MV-4-11 (cell line): ENCODE measurements around the gene MTFR1L.

Source experiments
- DNase-seq: peaks from one replicate; lab custom pipeline; 2025; lab: John Stamatoyannopoulos, UW

MTFR1L gene

GRCh38 chr1:25819491-25820246 is at the start of gene MTFR1L:
Gene MTFR1L, plus strand, starts transcription at chr1:25819954. Its CDS starts 3,151 bp downstream, at chr1:25823105.
- DNase-seq, result peak; percentile 57

- no peak for DNase-seq
These were observed 49.1 kb upstream of the MTFR1L start for GRCh38 chr1:25770541-25771220.

GRCh38 chr1:25771221-25772114 is 48.3 kb upstream of the MTFR1L start:
- peak; percentile 48 for DNase-seq

- no peak for DNase-seq
These were observed 47.6 kb upstream of the MTFR1L start for GRCh38 chr1:25772164-25772563.

GRCh38 chr1:25772692-25773245 is 47.0 kb upstream of the MTFR1L start:
- DNase-seq, result no peak

GRCh38 chr1:25773441-25774125 is 46.2 kb upstream of the MTFR1L start:
- no peak for DNase-seq

- no peak for DNase-seq
These were observed 45.4 kb upstream of the MTFR1L start for GRCh38 chr1:25774206-25774803.

- DNase-seq, result no peak
These were observed 44.6 kb upstream of the MTFR1L start for GRCh38 chr1:25774921-25775771.

GRCh38 chr1:25779388-25779787 is 40.4 kb upstream of the MTFR1L start:
- DNase-seq, result no peak

- no peak for DNase-seq
These were observed 39.9 kb upstream of the MTFR1L start for GRCh38 chr1:25779894-25780293.

GRCh38 chr1:25780318-25781129 is 39.2 kb upstream of the MTFR1L start:
- DNase-seq, result no peak

GRCh38 chr1:25781130-25781433 is 38.7 kb upstream of the MTFR1L start:
- DNase-seq, result no peak

GRCh38 chr1:25782608-25783201 is 37.0 kb upstream of the MTFR1L start:
- no peak for DNase-seq

GRCh38 chr1:25784575-25785051 is 35.1 kb upstream of the MTFR1L start:
- no peak for DNase-seq

GRCh38 chr1:25785333-25786067 is 34.3 kb upstream of the MTFR1L start:
- no peak for DNase-seq

- no peak for DNase-seq
These were observed 32.6 kb upstream of the MTFR1L start for GRCh38 chr1:25786887-25787759.

- DNase-seq, result no peak
These were observed 32.0 kb upstream of the MTFR1L start for GRCh38 chr1:25787760-25788166.
